GM21619 (cell line): ENCODE data around the gene SIM2.

Experiments
- ATAC-seq: cut with Tn5 transposase; IDR thresholded peaks from one replicate; pipeline ENCODE4 v1.9.1; 2021; ENCODE audit not compliant: unreplicated experiment

SIM2 gene

DNA sequence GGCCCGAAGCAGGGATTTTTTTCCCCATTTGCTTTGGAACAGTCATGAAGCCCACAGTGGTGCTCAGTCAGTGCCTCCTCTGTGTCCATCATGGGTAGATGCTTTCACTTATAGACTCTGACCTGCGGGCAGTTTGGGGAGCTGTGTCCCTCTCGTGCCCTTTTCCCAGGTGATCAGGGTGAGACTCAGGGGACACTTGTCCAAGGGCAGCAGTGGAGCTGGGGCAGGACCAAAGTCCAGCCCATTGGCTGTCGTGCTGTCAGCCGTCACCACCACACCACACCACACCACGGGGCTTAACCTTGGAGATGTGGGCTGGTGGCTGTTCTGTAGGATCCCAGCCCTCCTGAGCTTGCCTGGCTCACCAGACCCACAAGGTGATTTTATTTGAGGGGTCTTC is 34.9 kb downstream of the SIM2 start:
- no peak for ATAC-seq

DNA sequence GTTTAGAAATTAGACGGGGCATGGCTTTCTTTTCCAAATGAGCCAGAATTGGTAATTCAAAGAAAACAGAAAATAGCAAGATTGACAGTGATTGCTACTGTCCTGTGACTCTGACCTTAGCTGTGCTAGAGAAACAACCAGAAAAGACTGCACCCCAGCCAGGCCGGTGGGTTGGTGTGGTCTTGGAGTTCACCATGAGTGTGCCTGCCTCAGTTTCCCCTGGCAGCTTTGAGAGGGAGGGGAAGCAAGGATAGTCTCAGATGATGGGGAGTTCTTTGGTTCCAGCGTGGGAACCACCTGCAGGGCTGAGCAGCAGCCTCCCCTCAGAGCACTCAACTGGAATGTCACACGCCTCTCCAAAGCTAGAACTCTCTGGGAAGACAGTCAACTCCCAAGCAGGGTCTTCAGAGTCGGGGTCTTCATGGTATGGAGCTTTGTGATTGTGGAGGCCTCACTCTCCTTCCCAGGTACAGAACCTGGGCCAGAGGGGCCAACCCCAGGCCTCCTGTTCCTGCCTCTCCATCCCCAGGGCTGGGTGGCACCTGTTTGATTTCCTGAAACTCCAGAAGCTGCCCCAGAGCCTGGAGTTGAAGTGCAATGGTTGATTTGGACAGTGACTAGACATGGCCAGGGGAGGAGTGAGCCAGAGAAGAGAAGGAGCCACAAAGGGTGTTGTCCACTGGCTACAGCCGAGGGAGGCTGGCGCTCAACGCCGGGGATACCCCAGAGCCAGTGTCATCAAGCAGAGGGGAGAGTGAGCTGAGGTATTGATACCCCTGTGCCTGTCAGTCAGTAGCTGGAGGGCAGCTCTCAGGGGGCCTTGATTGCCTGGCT is 35.7 kb downstream of the SIM2 start:
- no peak for ATAC-seq

- no peak for ATAC-seq
Measured at GRCh38 chr21:36735201-36735515, 36.2 kb downstream of the SIM2 start.

DNA sequence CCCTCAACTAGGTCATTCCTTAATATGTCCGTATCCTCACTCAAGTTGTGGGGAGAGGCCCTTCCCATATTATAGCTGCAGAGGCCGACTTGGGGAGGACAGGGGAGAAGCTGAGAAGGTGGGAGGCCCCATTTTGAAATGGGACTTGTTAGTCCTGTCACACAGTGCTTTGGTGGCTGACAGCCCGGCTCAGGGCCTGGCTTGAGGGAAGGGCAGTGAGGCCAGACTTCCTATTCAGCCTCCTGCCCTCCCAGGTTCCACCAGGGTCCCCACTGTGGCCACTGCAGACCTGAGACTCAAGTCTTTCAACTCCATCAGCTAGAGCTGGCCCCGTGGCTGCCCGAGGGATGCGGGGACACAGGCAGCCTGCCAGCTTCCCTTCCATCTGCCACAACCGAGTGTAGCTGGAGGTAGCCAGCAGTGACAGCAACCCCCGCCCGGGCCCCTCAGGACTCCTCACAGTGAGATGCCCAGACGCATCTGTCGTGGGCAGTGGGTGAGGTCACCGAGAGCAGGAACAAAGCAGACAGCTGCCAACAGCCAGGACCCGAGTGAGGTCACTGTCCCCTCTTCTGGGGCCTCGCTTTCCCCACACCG is 36.9 kb downstream of the SIM2 start:
- no peak for ATAC-seq

DNA sequence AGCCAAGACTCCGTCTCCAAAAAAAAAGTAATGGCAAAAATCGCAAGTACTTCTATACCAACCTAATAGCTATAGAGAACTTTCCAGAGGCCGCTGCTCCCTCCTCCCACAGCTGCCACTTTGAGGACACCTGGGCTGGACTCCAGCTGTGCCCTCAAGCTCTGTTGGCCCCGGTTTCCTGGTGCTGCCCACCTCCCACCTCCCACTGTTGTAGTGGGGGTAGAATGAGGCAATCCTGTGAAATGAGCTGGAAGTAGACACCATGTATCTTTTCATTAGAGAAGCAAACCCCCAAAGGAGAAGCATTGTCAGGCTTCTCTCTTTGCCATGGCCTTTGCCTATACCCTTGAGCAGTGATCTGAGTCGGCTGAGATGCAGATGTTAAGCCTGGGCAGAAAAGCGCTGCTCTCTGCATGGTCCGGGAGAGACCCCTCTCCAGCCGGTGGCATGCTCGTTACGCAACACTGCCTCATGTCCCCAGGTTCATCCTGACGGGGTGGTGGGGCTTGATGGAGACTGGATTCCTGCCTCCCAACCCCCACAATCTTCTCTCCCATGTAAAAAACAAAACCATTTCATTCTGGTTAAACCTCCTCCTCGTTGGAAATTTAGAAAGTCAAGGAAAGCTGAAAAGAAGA is 39.7 kb downstream of the SIM2 start:
- ATAC-seq, result no peak

DNA sequence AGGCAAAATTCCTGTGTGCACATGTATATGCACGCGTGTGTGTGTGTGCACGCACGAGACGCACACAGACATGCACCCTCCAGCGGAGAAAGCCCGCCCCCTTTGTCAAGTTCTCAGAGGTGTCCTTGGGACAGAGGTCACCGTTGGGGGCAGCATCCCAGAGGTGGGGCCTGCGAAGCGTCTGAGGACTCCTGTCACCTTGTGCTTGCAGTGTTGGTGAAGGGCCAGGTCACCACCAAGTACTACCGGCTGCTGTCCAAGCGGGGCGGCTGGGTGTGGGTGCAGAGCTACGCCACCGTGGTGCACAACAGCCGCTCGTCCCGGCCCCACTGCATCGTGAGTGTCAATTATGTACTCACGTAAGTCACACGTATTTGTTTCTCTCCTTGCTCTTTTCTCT is 42.6 kb downstream of the SIM2 start:
- ATAC-seq, result no peak

GRCh38 chr21:36743008-36743407 is 44.1 kb downstream of the SIM2 start:
- ATAC-seq, result no peak

GRCh38 chr21:36743446-36743845 is 44.5 kb downstream of the SIM2 start:
- ATAC-seq, result no peak

- ATAC-seq, result no peak
Measured at GRCh38 chr21:36744190-36744559, 45.3 kb downstream of the SIM2 start.

DNA sequence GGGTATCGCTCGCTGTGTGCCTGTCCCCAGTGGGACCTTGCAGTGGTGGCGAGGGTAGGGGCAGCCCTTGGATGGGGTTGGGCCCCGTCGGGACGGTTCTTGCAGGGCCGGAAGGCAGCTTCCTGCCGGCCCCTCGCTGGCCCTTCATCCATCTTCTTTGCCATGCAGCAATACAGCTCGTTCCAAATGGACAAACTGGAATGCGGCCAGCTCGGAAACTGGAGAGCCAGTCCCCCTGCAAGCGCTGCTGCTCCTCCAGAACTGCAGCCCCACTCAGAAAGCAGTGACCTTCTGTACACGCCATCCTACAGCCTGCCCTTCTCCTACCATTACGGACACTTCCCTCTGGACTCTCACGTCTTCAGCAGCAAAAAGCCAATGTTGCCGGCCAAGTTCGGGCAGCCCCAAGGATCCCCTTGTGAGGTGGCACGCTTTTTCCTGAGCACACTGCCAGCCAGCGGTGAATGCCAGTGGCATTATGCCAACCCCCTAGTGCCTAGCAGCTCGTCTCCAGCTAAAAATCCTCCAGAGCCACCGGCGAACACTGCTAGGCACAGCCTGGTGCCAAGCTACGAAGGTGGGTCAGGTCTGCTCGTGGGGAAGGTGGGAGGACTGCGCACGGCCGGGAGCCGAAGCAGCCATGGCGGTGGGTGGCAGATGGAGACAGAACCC is 45.8 kb downstream of the SIM2 start:
- no peak for ATAC-seq

DNA sequence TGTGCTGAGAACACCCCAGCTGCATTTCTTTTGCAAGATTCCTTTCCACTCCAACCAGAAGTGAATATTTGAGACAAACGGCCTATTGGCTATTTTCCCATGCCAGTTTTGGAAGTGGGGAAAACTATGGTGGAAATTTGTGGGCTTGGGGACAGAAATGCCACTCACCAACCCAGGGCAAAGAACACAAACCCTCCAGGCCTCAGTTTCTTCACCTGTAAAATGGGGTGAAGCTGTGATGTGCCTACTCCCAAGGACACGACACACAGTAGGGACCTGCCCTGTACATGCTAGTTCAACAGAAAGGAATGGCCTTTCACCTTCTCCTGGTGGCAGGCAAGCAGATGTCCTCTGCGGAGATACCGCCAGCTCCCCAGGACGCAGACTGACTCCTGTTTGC is 46.5 kb downstream of the SIM2 start:
- no peak for ATAC-seq

DNA sequence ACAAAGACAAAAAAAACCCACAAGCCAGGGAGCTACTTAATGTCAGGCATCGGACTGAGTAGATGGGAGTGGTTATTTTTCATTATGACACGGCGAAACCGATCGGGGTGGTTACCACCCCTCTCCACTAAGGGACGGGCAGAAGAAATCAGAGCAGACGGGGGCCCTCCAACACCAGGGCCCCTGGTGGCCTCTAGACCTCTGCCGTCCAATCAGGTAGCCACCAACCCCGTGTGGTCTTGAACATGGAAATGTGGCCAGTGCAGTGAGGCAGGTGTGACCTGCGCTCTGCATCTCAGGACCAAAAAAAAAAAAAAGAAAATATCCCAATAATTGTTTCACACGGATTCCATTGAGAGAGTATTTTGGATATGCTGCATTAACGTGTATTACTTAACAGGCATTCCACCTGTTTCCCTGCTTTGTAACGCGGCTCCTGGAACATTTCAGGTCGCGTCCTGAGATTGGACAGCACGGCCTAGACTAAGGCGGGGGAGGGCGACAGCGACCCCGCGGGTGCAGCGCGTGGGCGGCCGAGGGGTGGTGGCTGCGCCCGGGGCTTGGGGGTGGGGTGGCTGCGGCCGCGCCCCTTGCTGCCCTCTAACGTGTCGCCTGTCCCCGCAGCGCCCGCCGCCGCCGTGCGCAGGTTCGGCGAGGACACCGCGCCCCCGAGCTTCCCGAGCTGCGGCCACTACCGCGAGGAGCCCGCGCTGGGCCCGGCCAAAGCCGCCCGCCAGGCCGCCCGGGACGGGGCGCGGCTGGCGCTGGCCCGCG is 48.3 kb downstream of the SIM2 start:
- ATAC-seq, result no peak

DNA sequence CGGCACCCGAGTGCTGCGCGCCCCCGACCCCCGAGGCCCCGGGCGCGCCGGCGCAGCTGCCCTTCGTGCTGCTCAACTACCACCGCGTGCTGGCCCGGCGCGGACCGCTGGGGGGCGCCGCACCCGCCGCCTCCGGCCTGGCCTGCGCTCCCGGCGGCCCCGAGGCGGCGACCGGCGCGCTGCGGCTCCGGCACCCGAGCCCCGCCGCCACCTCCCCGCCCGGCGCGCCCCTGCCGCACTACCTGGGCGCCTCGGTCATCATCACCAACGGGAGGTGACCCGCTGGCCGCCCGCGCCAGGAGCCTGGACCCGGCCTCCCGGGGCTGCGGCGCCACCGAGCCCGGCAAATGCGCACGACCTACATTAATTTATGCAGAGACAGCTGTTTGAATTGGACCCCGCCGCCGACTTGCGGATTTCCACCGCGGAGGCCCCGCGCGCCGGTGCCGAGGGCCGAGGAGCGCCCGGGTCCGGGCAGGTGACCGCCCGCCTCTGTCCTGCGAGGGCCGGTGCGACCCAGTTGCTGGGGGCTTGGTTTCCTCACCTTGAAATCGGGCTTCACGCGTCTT is 49.0 kb downstream of the SIM2 start:
- no peak for ATAC-seq

DNA sequence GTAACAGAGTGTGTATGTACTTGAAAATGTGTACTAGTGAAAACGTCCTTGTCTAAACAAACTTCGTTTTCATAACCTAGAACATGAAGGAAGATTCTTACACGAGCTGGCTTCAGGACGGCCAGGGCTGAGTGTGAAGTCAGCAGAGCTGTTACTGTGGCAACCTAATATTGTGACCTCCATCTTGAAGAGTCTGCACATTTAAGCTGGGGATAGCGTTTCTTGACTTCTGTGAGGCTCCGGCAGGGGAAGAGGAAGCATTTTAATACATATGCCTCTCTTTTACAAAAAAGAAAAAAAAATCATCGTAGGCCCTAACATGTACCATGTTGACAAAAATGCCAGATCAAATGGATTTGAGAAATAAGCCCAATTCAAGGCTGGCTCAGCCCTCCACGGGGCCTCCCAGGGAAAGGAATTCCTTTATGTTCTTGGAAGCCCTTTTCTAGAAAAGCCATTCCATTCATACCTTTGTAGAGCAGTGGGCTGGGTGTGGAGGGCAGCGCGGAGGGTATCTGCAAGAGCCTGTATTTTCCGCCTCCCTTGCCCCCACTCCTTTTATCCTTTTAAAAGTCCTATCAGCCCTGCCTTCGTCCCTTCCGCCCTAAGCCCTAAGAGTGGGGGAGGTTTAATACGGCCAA is 51.1 kb downstream of the SIM2 start:
- ATAC-seq, result no peak

DNA sequence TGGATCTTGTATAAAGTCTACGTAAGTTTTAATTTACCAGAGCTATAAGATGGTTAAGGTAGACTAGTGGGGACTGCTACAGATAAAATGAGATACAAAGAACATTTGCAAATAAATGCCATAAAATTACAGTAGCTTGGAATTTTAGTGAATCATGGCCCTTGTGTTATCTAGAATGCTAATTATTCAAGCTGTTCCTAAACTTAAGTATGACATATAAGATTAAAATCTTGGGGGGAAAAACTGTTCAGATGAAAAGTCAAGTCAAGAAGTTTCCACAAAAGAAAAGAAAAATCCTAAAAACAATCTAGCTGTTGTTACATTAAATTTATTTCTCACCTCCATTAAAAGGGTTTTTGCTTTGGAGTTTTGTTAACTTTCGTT is 51.7 kb downstream of the SIM2 start:
- no peak for ATAC-seq

- no peak for ATAC-seq
Measured at GRCh38 chr21:36751383-36751782, 52.5 kb downstream of the SIM2 start.

GRCh38 chr21:36753556-36753955 is 54.6 kb downstream of the SIM2 start:
- no peak for ATAC-seq

- ATAC-seq, result no peak
Measured at GRCh38 chr21:36754241-36754898, 55.5 kb downstream of the SIM2 start.

- no peak for ATAC-seq
Measured at GRCh38 chr21:36756527-36756926, 57.6 kb downstream of the SIM2 start.

GRCh38 chr21:36757196-36757595 is 58.3 kb downstream of the SIM2 start:
- ATAC-seq, result no peak
